Common myeloid progenitor, CD34-positive (primary cell): Measurements from ENCODE around the gene FTCD.

Experiments used
- CTCF ChIA-PET: fragments of 350-600 bp; sonication (Branson Sonifier 250); formaldehyde crosslinking; loops from one replicate; lab custom pipeline; 2021; ENCODE audit warnings: antibody characterized with exemption; lab: Charles Lee
- POLR2A ChIA-PET: fragments of 350-600 bp; sonication (Branson Sonifier 250); formaldehyde crosslinking; loops from one replicate; lab custom pipeline; 2021; ENCODE audit warnings: antibody characterized with exemption; lab: Charles Lee
- DNase-seq, 3 donors: peaks; one replicate each; pipeline versions ENCODE4 v3.0.0 to v3.0.0-alpha.2; 2013
- H3K27ac ChIP-seq, 2 experiments: 1 replicate in 1 of 2; 2 replicates in 1 of 2; pipeline ENCODE4 v1.7.0; 2013; ENCODE audit warnings: inconsistent platforms in 2 of 2, low read length in 2 of 2, mild to moderate bottlenecking in 2 of 2, low read depth in 1 of 2, moderate library complexity in 1 of 2; ENCODE audit not compliant: severe bottlenecking in 2 of 2, insufficient read depth in 1 of 2, poor library complexity in 1 of 2
- H3K27me3 ChIP-seq, 5 experiments: replicated peaks in 2 of 5; 1 replicate in 3 of 5; 2 replicates in 2 of 5; pipeline versions ENCODE4 v1.6.1 to v1.7.0; 2013; ENCODE audit warnings: low read length in 4 of 5, mild to moderate bottlenecking in 2 of 5, moderate library complexity in 2 of 5, inconsistent platforms in 1 of 5; ENCODE audit not compliant: insufficient read depth in 5 of 5, control insufficient read depth in 4 of 5
- H3K36me3 ChIP-seq, 4 experiments: 1 replicate in 2 of 4; 2 replicates in 2 of 4; pipeline versions ENCODE4 v1.6.1 to v1.7.0; 2013; ENCODE audit warnings: low read length in 3 of 4, control low read depth in 1 of 4, mild to moderate bottlenecking in 1 of 4; ENCODE audit not compliant: control insufficient read depth in 4 of 4, insufficient read depth in 4 of 4
- H3K4me1 ChIP-seq, 4 experiments: 1 replicate in 3 of 4; 2 replicates in 1 of 4; pipeline versions ENCODE4 v1.6.1 to v1.7.1; 2013; ENCODE audit warnings: low read length in 3 of 4, mild to moderate bottlenecking in 3 of 4, control low read depth in 1 of 4, inconsistent platforms in 1 of 4, moderate library complexity in 1 of 4; ENCODE audit not compliant: control insufficient read depth in 4 of 4, insufficient read depth in 4 of 4; ENCODE audit errors: control extremely low read depth in 1 of 4
- H3K4me3 ChIP-seq, 7 experiments: 1 replicate in 4 of 7; 2 replicates in 3 of 7; pipeline versions ENCODE4 v1.5.1 to v1.7.0; 2013; ENCODE audit warnings: mild to moderate bottlenecking in 7 of 7, low read length in 6 of 7, moderate library complexity in 6 of 7, inconsistent platforms in 2 of 7, low read depth in 2 of 7, control low read depth in 1 of 7; ENCODE audit not compliant: insufficient read depth in 4 of 7, control insufficient read depth in 1 of 7; ENCODE audit errors: extremely low read depth in 1 of 7
- H3K9me3 ChIP-seq, 5 experiments: 1 replicate in 4 of 5; 2 replicates in 1 of 5; pipeline versions ENCODE4 v1.6.1 to v1.7.1; 2013; ENCODE audit warnings: low read length in 4 of 5, mild to moderate bottlenecking in 2 of 5, inconsistent platforms in 1 of 5, low read depth in 1 of 5, moderate library complexity in 1 of 5; ENCODE audit not compliant: control insufficient read depth in 4 of 5, insufficient read depth in 2 of 5; ENCODE audit errors: control extremely low read depth in 1 of 5
- WGBS: methylation state at CpG from one replicate; pipeline ENCODE4 v1.1.5; 2013; ENCODE audit not compliant: insufficient coverage; 5-methylcytosine and 5-hydroxymethylcytosine counted together

Gene FTCD

GRCh38 chr21:46151989-46152926 is 3.1 kb downstream of the FTCD start:
- Histone ChIP-seq H3K27ac (no peak overlapping the region), H3K27me3 (no peaks in the 10 kb centered on the region), H3K9me3 (no peaks in the 10 kb centered on the region), H3K36me3 (no peaks in the 10 kb centered on the region), H3K4me3 (peak overlapping the region in 1 of 7 experiments; percentile 4), H3K4me1 (peaks cover 0 to 9% (median 5%) of the 10 kb centered on the region in 4 experiments)
- no peak for DNase-seq
- ChIA-PET CTCF (interaction anchor here (0.9 to 2.6 kb wide), 6 partner anchors 9 to 101 kb away, joined by 3 to 13 read pairs (median 4); no protein-coding TSS in a partner anchor), POLR2A (interaction anchor here (0.6 kb wide), 1 partner anchor 34 kb away, joined by 3 read pairs; no protein-coding TSS in a partner anchor)
- WGBS: 98% methylated on average over 43 of the region's 45 CpGs

- POLR2A ChIA-PET: interaction anchor here (0.6 kb wide), 1 partner anchor 33 kb away, joined by 3 read pairs; no protein-coding TSS in a partner anchor
- no peaks in the 10 kb centered on the region for H3K9me3 ChIP-seq
- DNase-seq: no peak
- no peaks in the 10 kb centered on the region for H3K27me3 ChIP-seq
- no peak overlapping the region for H3K4me3 ChIP-seq
- 94% methylated on average over 44 of the region's 47 CpGs for WGBS
- H3K36me3 ChIP-seq: no peaks in the 10 kb centered on the region
- H3K27ac ChIP-seq: no peak overlapping the region
- CTCF ChIA-PET: interaction anchor here (2.6 kb wide), 1 partner anchor 8 kb away, joined by 13 read pairs; no protein-coding TSS in a partner anchor
- H3K4me1 ChIP-seq: peaks cover 0 to 9% (median 5%) of the 10 kb centered on the region in 4 experiments
Measured at GRCh38 chr21:46151261-46151988, 4.0 kb downstream of the FTCD start.

- DNase-seq: no peak
- Histone ChIP-seq H3K4me3 (no peak overlapping the region), H3K27me3 (no peaks in the 10 kb centered on the region), H3K4me1 (peaks cover 0 to 9% (median 5%) of the 10 kb centered on the region in 4 experiments), H3K9me3 (no peaks in the 10 kb centered on the region), H3K27ac (no peak overlapping the region), H3K36me3 (no peaks in the 10 kb centered on the region)
- WGBS: 95% methylated on average over 24 of the region's 24 CpGs
- ChIA-PET CTCF (interaction anchor here (1.7 kb wide), 1 partner anchor 8 kb away, joined by 5 read pairs; no protein-coding TSS in a partner anchor), POLR2A (no interaction called here)
Measured at GRCh38 chr21:46150491-46151121, 4.8 kb downstream of the FTCD start.

- ChIA-PET CTCF (interaction anchor here (1.7 kb wide), 1 partner anchor 8 kb away, joined by 5 read pairs; no protein-coding TSS in a partner anchor), POLR2A (no interaction called here)
- Histone ChIP-seq H3K9me3 (no peaks in the 10 kb centered on the region), H3K4me3 (no peak overlapping the region), H3K27me3 (no peaks in the 10 kb centered on the region), H3K27ac (no peak overlapping the region), H3K36me3 (no peaks in the 10 kb centered on the region), H3K4me1 (peaks cover 0 to 9% (median 5%) of the 10 kb centered on the region in 4 experiments)
- DNase-seq: no peak
- WGBS: 97% methylated on average over 17 of the region's 19 CpGs
Measured at GRCh38 chr21:46150073-46150472, 5.3 kb downstream of the FTCD start.

- CTCF ChIA-PET: interaction anchor here (1.7 kb wide), 1 partner anchor 9 kb away, joined by 5 read pairs; no protein-coding TSS in a partner anchor
- H3K9me3 ChIP-seq: no peaks in the 10 kb centered on the region
- H3K4me3 ChIP-seq: no peak overlapping the region
Measured at GRCh38 chr21:46149205-46149901, 6.0 kb downstream of the FTCD start.

GRCh38 chr21:46148106-46148505 is 7.3 kb downstream of the FTCD start:
- Histone ChIP-seq H3K4me1 (peaks cover 0 to 9% (median 3%) of the 10 kb centered on the region in 4 experiments), H3K36me3 (no peaks in the 10 kb centered on the region), H3K9me3 (no peaks in the 10 kb centered on the region), H3K27ac (no peak overlapping the region), H3K4me3 (no peak overlapping the region), H3K27me3 (no peaks in the 10 kb centered on the region)
- WGBS: 91% methylated on average over 10 of the region's 11 CpGs
- DNase-seq: no peak
- ChIA-PET CTCF (no interaction called here), POLR2A (no interaction called here)

More at GRCh38 chr21:46149205-46149901, 6.0 kb downstream of the FTCD start:
- Histone ChIP-seq H3K36me3 (no peaks in the 10 kb centered on the region), H3K27me3 (no peaks in the 10 kb centered on the region), H3K27ac (no peak overlapping the region), H3K4me1 (peaks cover 0 to 9% (median 5%) of the 10 kb centered on the region in 4 experiments)
- POLR2A ChIA-PET: no interaction called here
- 94% methylated on average over 20 of the region's 22 CpGs for WGBS
- DNase-seq: no peak
